Measurements from ENCODE around the gene RNMT. TPM values are rescaled to one million over a fixed set of nuclear protein-coding genes. Genes with fewer than 3 reads are reported as not detected.

Gene RNMT
- total RNA-seq, 2 experiments from 2014 or later = 40.7 to 44.0 TPM

DNA sequence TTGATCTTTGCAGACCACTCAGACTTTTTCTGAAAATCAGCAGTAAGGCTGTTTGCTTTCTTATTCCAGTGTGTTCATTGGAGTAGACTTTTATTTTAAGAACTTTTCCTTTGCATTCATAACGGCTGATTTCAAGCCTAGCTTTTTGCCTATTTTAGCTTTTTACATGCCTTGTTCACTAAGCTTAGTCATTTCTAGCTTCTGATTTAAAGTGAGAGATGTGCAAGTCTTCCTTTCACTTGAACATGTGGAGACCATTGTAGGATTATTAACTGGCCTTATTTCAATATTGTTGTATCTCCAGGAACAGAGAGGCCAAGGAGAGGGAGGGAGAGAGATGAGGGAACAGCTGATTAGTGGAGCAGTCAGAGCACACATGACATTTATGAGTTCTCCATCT, 32.1 kb downstream of the RNMT start:
- no peak overlapping the region for H3K27ac Mint-ChIP-seq
- POLR2A ChIA-PET = interaction anchor here (0.6 kb wide), 1 partner anchor 369 kb away, joined by 3 read pairs; no protein-coding TSS in a partner anchor
- H3K27me3 Mint-ChIP-seq = no peaks in the 10 kb centered on the region
- ATAC-seq (ENCODE audit: low read depth) (no peak), DNase-seq (no peak)
- peaks cover 75% of the 10 kb centered on the region for H3K36me3 Mint-ChIP-seq
- H3K4me1 Mint-ChIP-seq = peaks cover 1% of the 10 kb centered on the region
- H3K4me3 Mint-ChIP-seq = no peak overlapping the region
- no peaks in the 10 kb centered on the region for H3K9me3 Mint-ChIP-seq

DNA sequence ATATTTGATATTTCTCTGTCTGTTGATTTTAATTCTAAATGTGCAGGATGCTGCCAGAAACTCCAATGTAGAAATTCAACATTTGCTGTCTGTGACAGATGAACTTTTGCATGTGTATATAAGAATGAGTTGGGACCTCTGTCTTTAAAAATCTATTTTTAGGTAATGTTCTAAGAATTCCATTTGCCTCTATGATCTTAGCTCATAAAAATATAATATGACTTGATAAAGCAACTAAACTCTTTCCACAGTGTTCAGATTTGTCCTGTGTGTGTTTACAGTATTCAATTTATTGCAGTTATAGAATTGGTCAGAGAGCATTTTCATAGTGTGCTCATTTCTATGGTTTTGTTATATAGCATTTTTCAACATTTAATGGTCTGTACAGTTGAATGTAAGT, 33.6 kb downstream of the RNMT start:
- Mint-ChIP-seq H3K4me3 (no peak overlapping the region), H3K27me3 (no peaks in the 10 kb centered on the region), H3K9me3 (peaks cover 6% of the 10 kb centered on the region), H3K27ac (no peak overlapping the region), H3K36me3 (peaks cover 77% of the 10 kb centered on the region), H3K4me1 (peaks cover under 1% of the 10 kb centered on the region)
- DNase-seq = no peak
- POLR2A ChIA-PET = no interaction called here
- ATAC-seq (ENCODE audit: low read depth) = no peak

DNA sequence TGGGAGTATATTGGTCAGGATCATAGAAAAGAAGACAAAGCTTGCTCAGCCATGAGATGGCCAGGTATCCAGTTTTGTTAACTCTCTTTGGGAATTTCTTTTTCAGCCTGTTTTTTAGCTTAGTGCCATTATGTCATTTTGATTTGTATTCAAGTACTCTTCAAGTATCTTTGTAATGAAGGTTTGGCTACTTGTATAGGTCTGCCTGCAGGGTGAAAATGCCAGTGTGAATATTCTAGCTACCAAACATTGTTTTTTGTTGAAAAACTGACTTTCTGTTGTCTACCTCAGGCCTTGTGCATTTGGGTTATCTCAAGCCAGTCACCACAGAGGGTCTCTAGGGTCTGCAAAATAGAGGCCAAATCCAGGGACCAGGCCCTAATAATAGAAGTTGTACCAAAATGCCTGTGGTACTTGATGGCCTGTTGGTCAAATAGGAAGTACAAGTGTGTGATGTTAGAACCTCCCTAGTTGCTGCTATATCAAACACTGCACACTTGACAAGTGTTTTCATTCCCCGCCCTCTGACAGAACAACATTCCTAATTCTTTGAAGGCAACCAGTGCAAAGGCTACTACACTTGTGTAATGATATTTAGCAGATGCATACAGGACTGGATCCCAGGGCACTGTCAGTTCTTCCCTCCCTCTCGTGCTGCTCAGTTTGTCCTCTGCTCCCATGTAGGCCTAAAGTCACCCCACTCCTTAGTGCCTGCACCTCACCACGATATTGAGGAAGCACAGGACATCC, 36.4 kb downstream of the RNMT start:
- Mint-ChIP-seq H3K27ac (no peak overlapping the region), H3K4me3 (no peak overlapping the region), H3K27me3 (peaks cover 5% of the 10 kb centered on the region), H3K4me1 (no peaks in the 10 kb centered on the region), H3K36me3 (peaks cover 54% of the 10 kb centered on the region), H3K9me3 (peaks cover 20% of the 10 kb centered on the region)
- POLR2A ChIA-PET = no interaction called here
- ATAC-seq (ENCODE audit: low read depth) (no peak), DNase-seq (no peak)

DNA sequence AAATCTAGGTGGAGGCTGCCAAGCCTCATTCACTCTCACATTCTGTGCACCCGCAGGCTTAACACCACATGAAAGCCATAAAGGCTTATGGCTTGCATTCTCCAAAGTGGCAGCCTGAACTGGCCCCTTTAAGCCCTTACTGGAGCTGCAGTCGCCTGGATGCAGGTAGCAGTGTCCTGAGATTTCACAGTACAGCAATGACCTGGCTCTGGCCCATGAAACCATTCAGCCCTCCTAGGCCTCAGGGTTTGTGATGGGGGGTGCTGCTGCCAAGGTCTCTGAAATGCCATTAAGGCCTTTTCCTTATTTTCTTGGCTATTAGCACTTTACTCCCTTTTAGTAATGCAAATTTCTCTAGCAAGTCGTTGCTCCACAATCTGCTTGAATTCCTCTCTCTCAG, 48.6 kb downstream of the RNMT start:
- Mint-ChIP-seq H3K4me3 (no peak overlapping the region), H3K9me3 (peaks cover 3% of the 10 kb centered on the region), H3K27me3 (peaks cover 16% of the 10 kb centered on the region), H3K27ac (no peak overlapping the region), H3K4me1 (no peaks in the 10 kb centered on the region), H3K36me3 (no peaks in the 10 kb centered on the region)
- ATAC-seq (ENCODE audit: low read depth) = no peak
- POLR2A ChIA-PET = no interaction called here
- DNase-seq = no peak

DNA sequence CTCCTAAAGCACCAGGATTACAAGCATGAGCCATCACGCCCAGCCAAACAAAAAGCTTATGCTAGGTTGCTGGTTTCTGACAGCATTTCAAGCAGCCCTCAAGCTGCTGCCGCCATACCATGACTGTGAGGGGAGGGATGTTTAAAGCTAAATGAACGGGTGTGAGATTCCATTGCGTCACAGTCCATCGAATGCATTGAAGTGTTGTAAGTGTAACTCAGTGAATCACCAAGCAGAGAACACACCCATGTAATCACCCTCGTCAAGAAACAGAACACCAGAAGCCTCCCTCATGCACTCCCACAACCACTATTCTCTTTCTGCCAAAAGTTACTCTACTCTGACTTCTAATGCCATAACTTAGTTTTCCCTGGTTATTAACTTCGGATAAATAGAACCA, 64.7 kb downstream of the RNMT start:
- Mint-ChIP-seq H3K4me3 (no peak overlapping the region), H3K27ac (no peak overlapping the region), H3K4me1 (no peaks in the 10 kb centered on the region), H3K36me3 (no peaks in the 10 kb centered on the region), H3K9me3 (no peaks in the 10 kb centered on the region), H3K27me3 (peaks cover 35% of the 10 kb centered on the region)
- POLR2A ChIA-PET = no interaction called here
- ATAC-seq (ENCODE audit: low read depth) = no peak
- no peak for DNase-seq

DNA sequence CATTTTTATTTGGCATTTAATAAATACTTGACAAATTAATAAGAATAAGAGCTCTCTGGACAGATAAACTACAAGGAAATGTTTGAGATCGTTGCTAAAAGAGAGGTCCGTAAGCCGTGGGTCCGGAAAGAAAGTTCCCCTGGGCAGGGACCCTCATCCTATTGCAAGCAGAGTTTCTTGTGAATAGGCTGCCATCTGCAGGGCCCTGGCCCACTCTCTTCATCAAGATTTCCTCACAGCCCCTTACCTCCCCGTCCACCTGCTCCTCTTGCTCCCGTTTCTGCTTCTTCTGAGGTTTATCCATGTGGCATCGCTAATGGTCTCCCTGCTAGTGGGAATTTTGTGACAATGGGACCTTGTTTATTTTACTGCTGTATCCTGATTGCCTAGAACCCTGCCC, 67.3 kb downstream of the RNMT start:
- DNase-seq (no peak), ATAC-seq (ENCODE audit: low read depth) (no peak)
- Mint-ChIP-seq H3K4me3 (no peak overlapping the region), H3K4me1 (no peaks in the 10 kb centered on the region), H3K36me3 (no peaks in the 10 kb centered on the region), H3K27me3 (peaks cover 33% of the 10 kb centered on the region), H3K27ac (no peak overlapping the region), H3K9me3 (no peaks in the 10 kb centered on the region)
- POLR2A ChIA-PET = no interaction called here

DNA sequence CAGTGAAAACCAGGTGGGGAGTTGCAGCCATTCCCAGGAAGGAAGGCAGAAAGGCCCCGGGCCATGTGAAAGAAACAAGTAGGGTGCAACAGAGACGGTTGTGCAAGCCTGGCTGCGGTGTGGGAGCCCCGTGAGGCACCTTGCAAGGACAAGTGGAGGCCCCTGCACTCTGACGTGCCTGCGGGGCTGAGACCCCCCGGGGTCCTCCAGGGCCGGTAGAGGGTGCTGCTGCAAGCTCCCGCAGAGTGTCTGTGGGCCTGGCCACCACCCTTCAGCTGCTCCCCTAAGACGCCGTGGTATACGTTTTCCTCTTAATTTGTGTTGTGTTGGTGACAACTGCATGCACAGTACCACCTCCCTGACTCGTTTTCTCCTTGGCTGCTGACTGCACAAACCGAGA, 70.0 kb downstream of the RNMT start:
- peaks cover 35% of the 10 kb centered on the region for H3K27me3 Mint-ChIP-seq
- no peaks in the 10 kb centered on the region for H3K36me3 Mint-ChIP-seq
- POLR2A ChIA-PET = no interaction called here

DNA sequence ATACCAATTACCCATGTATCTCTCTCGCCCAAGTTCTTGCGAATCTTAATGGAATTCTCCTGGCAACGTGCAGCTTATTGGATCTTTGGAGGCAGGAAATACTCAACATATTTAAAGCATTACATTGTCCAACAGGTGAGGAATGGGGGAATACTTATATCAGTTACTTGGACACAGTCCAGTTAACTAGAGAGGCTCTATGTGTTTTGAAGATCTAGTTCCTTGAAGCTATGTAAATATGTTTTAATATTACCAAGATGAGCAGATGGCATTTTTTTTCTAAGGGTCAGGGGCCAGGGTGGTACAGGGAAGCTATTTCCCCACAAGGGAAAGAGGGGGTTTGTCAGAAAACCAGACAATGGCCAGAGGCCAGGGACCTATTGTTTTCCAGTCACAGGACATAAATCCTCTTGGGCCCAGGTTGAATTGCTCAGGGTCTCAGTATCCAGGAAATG, 70.7 kb downstream of the RNMT start:
- H3K36me3 Mint-ChIP-seq = no peaks in the 10 kb centered on the region
- DNase-seq (no peak), ATAC-seq (ENCODE audit: low read depth) (no peak)
- H3K9me3 Mint-ChIP-seq = no peaks in the 10 kb centered on the region
- peaks cover 32% of the 10 kb centered on the region for H3K27me3 Mint-ChIP-seq
- POLR2A ChIA-PET = no interaction called here
- H3K4me3 Mint-ChIP-seq = no peak overlapping the region
- H3K4me1 Mint-ChIP-seq = peaks cover 4% of the 10 kb centered on the region
- H3K27ac Mint-ChIP-seq = no peak overlapping the region

More for the DNA sequence above, 70.0 kb downstream of the RNMT start:
- no peaks in the 10 kb centered on the region for H3K9me3 Mint-ChIP-seq
- peaks cover 4% of the 10 kb centered on the region for H3K4me1 Mint-ChIP-seq
- H3K4me3 Mint-ChIP-seq = no peak overlapping the region
- ATAC-seq (ENCODE audit: low read depth) = no peak
- DNase-seq = no peak
- no peak overlapping the region for H3K27ac Mint-ChIP-seq

DNA sequence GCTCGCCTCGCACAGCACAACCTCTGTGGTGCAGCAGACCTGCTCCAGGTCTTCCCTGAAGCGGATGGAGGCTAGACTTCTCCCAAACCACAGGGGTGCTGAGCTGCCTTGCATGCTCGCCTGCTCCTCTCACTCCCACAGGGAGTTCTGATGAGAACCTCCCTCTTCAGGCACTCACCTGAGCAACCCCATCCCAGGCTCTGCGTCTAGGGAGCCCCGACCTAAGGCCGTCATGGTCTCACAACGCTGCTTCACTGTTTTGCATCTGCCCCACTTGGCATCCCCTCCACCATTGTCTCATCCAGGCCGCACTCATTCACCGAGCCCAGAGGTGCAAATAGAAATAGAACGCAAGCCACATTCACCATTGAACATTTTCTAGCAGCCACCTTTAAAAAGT, 72.9 kb downstream of the RNMT start:
- POLR2A ChIA-PET = no interaction called here
- Mint-ChIP-seq H3K4me1 (peaks cover 4% of the 10 kb centered on the region), H3K9me3 (no peaks in the 10 kb centered on the region), H3K4me3 (no peak overlapping the region), H3K27ac (no peak overlapping the region), H3K27me3 (peaks cover 41% of the 10 kb centered on the region), H3K36me3 (no peaks in the 10 kb centered on the region)
- ATAC-seq (ENCODE audit: low read depth) (no peak), DNase-seq (no peak)

DNA sequence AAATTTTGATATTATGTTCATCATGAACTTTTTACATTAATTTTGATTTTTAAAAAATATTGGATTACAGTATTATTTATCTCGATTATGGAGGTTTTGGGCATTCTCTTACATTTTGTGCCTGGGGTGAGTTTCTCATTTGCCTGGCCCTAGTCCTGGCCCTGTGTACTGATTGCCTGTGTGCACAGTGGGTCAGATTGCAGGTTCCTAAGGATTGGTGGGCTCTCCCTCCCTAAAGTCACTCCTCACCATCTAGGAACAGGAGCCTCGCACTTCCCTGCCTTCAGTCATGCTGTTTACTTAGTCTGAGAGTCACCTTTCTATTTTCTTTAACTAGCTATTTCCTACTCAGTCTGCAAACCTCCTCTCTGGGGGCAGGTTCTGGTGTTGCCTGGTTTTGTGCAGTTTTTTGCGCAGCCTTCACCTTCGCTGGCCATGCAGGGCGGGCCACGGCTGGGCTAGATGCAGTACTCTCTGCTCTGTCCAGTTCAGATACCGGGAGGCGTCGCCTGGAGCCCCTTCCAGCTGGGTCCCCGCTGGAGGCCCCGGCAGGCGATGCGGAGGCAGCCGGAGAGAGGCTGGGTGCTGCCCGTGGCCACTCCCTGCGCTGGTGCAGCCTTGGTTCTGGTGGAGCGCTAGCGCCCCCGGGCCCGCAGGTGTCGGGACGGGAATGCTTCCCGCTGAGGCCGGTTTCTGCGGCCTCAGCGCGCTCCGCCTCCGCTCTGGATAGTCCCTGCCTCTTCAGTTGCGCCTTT, 74.2 kb downstream of the RNMT start:
- H3K36me3 Mint-ChIP-seq = no peaks in the 10 kb centered on the region
- peak; percentile 92 for ATAC-seq (ENCODE audit: low read depth)

DNA sequence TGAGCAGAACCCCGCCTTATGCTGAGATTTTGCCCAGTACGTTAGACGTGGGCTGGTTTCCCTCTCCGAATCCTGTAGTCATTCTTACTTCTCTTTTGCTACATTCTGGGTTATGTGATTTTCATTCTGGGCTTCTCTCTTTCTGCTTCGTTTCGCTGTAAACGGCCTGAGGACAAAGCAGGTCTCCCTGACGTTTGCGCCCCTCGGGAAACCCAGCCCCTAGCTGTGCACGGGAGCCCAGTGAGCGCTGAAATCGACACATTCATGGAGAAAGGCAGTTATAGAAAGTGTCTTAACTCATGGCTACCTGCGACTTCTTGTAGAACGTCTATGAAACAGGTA, 74.8 kb downstream of the RNMT start:
- no peaks in the 10 kb centered on the region for H3K36me3 Mint-ChIP-seq

More for the DNA sequence above, 74.2 kb downstream of the RNMT start:
- H3K4me1 Mint-ChIP-seq = peaks cover 4% of the 10 kb centered on the region
- H3K9me3 Mint-ChIP-seq = peaks cover 1% of the 10 kb centered on the region
- DNase-seq = peak; percentile 66
- H3K4me3 Mint-ChIP-seq = peak overlapping the region; percentile 56
- POLR2A ChIA-PET = no interaction called here
- H3K27ac Mint-ChIP-seq = no peak overlapping the region
- H3K27me3 Mint-ChIP-seq = peaks cover 47% of the 10 kb centered on the region

DNA sequence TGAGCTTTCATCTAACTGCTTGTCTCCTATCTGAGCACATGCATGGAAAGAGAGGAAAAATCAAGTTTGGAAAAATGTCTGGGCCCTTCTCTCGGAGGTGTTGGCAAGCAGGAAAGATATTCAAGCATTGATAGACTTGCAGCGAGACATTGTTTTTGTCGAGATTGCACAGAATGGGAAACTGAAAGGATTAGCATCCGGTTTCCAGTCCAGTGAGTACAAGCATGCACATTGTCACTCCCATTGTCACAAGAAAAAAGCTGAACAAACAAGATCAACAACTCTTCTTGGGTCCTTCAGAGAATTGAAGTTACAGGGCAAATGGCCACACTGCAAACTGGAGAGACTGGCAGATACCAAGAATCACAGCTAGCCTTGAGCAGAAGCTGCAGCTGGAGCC, 77.8 kb downstream of the RNMT start:
- POLR2A ChIA-PET = no interaction called here
- DNase-seq (no peak), ATAC-seq (ENCODE audit: low read depth) (no peak)
- H3K36me3 Mint-ChIP-seq = no peaks in the 10 kb centered on the region
- H3K4me3 Mint-ChIP-seq = no peak overlapping the region
- H3K9me3 Mint-ChIP-seq = peaks cover 1% of the 10 kb centered on the region
- H3K27me3 Mint-ChIP-seq = peaks cover 41% of the 10 kb centered on the region
- peaks cover 4% of the 10 kb centered on the region for H3K4me1 Mint-ChIP-seq
- H3K27ac Mint-ChIP-seq = no peak overlapping the region

More for the DNA sequence above, 74.8 kb downstream of the RNMT start:
- DNase-seq (no peak), ATAC-seq (ENCODE audit: low read depth) (no peak)
- Mint-ChIP-seq H3K4me1 (peaks cover 4% of the 10 kb centered on the region), H3K27me3 (peaks cover 46% of the 10 kb centered on the region), H3K9me3 (peaks cover 1% of the 10 kb centered on the region), H3K27ac (no peak overlapping the region), H3K4me3 (peak overlapping the region; percentile 41)
- POLR2A ChIA-PET = no interaction called here

DNA sequence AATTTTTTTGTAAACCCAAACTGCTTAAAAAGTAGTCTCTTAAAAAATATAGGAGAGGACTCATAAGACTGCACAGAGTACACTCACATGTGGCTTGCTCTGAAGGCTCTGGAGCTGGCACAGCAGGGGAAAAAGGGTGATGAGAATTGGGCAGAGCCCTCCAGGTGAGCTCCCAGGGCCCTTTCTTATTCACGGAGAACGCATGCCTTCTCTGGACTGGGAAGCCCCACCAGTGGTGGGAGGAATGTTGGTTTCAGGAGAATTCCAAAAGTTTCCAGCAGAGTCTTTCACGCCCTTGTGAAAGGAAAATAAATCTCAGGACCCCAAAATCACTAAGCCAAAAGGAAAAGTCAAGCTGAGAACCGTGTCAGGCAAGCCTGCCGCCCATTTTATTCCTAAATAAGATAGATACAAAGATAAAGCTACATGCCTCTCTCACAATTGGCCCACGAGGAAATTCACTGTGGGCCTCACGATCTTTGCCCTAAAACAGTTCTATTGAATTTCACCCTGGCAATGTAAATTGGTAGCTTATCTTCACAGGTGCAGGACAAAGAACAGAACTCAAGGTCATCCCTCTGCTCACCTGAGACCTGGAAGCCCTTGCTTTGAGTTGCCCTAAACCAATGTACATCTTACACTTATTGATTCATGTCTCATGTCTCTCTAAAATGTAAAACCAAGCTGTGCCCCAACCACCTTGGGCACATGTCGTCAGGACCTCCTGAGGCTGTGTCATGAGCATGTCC, 82.0 kb downstream of the RNMT start:
- no peak for DNase-seq
- Mint-ChIP-seq H3K4me1 (no peaks in the 10 kb centered on the region), H3K4me3 (no peak overlapping the region), H3K27ac (no peak overlapping the region), H3K9me3 (peaks cover 1% of the 10 kb centered on the region), H3K36me3 (no peaks in the 10 kb centered on the region), H3K27me3 (peaks cover 19% of the 10 kb centered on the region)
- POLR2A ChIA-PET = no interaction called here
- no peak for ATAC-seq (ENCODE audit: low read depth)
